Measurements from ENCODE around the gene EEF1AKMT1.
A peak's percentile ranks its signal among the peaks of the same experiment; 100 is the strongest.

EEF1AKMT1 gene

GRCh38 chr13:20718958-20719566, 54.7 kb downstream of the EEF1AKMT1 start:
- DNase-seq (ENCODE audit: low read depth in 3 of 3): no peak

DNA sequence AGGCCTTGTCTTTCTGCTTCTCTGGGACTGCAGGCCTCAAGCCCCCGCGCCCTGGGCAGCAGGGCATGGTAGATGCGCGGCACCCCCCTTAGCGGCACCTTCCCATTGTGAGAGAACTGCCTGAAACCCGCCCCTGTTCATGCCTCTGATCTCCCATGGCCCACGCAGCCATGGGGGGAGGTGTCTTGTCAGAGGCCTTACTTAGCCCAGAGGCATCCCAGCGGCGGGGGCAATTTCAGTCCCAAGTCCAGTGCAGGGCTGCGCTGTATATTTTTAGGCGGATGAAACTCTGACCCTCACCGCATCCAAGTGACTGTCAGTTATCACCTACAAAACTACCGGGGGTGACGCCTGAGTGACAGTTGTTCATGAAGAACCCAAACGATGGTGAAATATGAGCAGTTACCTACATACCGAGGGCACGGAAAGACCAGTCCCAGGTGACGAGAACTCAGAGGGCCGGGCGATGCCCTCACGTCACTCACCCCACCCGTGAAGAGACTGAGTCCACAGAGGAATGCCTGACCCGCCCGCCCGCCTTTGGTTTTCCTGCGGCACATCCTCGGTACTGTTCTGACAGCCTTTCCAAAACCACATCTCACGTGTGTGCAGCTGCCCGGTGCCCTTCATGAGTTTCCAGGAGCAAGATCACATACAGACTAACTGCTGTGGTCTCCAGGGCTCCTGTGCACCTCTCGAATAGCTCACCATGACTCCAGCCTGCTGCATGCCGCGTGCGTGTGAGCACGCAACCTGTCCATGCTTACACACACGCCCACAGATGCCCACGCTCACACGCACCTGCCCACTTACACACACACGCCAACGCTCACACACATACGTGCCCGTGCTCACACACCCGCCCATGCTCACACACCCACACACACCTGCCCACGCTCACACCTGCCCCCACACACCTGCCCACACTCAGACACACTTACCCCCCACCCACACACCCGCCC, 55.9 kb downstream of the EEF1AKMT1 start:
- no peak for DNase-seq (ENCODE audit: low read depth in 3 of 3)

DNA sequence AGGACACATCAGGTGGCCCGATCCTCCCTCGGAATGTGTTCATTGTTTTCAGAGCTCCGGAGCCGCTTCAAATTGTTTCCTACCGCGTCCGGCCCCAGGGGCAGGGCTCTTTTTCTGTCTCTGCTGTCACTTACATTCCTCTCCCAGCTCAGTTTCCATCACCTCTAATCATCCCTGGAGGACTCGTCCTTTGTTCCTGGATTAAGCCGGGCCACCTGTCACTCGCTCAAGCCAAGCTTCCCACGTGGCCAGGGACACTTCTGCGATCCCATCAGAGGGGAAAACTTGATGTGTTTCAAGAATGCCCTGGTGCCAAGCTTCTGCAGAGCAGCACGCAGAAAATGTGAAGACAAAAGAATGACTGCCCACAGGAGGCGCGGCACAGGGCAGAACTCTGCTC, 56.8 kb downstream of the EEF1AKMT1 start:
- DNase-seq (ENCODE audit: low read depth in 3 of 3): no peak

DNA sequence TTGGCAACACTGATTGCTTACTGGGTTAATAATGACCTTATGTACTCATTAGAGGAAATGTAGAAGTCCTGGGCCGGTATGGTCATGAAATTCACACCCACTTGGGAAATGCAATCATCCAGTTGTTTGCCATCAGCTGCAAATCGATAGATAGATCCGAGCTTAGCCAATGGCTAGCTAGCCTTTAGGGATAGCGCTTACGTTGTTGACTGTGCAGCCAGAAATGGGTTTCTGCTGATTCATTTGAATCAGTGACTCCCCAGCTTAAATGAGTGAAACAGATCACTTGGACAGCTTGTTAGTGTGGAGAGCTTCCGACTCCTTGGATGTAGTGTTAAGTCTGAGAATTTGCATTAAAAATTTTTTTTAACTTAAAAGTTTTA, 58.4 kb downstream of the EEF1AKMT1 start:
- DNase-seq (ENCODE audit: low read depth in 3 of 3): no peak

DNA sequence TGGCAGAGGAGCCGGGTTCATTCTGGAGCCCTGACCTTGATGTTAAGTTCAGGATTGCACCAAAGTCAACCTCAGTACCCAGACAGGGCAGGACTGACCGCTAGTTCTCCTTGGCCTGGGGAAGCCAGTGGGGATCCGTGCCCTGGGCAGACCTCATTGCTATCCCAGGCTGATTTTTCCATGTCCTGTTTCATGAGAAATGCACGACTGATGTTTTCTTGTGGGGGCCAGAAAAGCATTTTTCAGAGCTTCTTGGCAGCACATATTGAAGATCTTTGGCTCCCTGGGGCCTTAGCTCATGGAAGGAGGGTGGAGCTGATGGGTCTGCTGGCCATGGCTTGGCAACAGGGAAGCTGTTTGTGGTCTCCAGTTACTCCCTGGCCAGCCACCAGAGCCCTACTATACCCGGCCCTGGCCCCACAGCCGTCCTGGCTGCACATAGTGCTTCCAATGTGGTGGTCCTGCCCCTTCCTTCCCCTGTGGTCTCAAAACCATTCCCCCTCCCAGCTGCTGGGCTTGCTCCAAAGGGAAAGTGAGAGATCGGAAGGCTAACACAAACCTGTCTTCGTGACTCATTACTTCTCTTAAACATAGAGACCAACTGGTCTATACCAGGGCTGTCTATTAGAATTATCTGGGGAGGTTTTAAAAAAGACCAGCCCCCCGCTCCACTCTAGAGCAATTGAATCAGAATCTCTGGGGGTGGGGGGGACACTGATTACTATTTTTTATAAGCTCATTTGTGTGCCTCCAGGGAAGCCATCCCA, 59.0 kb downstream of the EEF1AKMT1 start:
- no peak for DNase-seq (ENCODE audit: low read depth in 3 of 3)

DNA sequence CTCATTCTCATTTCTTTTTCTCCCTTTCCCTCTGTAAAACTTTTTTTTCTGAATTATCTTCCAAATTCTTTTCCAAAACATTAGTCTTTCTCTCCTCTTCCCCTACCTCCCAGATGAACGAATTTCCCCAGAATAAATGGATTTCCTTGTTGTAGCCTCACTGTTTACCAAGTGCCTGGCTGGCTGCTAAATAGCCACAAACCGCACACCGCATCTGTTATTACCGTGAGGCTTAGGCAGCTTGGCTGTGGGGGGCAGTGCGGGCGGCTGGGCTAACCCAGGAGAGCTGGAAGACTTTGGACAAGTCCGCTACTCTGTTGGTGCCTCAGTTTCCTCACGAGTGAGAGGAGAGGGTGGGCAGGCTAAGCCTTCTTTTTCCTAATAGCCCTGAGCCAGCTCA, 59.6 kb downstream of the EEF1AKMT1 start:
- DNase-seq (ENCODE audit: low read depth in 3 of 3): no peak

DNA sequence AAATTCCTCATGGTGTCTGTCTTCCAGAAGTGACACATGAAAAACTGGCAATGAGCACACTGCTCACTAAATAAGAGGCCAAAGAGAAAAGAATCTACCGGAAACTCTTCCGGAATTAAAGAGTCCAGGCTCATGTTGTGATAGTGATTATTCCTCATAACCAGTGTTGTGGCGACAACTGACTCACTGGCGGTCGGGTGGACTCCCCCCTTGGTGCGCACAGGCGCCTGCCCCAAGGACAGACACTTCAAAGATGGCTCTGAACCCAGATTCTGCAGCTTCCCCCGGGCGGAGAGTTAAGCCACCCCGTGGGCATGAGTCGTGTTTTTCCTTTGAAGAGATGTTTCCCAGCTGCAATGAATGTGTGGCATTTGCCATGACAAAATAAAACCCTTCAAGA, 60.0 kb downstream of the EEF1AKMT1 start:
- no peak for DNase-seq (ENCODE audit: low read depth in 3 of 3)

GRCh38 chr13:20713014-20713376, 60.8 kb downstream of the EEF1AKMT1 start:
- no peak for DNase-seq (ENCODE audit: low read depth in 3 of 3)

DNA sequence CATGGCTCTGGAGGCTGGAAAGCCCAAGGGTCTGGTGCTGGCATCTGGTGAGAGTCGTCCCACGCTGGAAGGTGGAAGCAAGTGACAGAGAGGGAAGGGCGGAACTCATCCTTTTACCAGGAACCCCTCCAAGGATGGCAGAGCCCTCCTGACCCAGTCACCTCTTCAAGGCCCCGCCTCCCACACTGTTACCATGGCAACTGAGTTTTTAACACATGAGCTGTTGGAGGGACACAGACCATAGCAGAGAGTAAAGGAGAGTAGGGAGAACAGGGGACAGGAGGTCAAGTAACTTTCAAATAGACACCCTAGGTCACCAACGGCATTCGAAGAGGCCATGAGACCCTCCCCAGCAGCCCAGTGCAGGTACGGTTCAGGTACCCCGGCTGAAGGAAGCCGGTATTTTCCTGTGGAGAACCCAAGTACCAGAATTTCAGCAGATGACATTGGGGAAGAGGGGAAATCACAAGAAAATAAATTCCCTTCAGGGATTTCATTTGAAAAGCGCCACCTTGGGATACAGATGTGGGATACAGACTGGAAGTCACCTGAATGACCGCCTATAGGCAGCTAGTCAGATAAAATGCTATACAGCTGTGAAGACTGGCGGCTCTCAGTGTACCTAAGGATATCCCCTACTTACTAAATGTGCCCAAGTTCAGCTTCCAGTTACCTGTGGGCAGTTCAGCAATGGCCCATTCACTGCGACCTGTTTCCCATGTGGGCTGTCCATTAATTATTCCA, 62.3 kb downstream of the EEF1AKMT1 start:
- DNase-seq (ENCODE audit: low read depth in 3 of 3): no peak

GRCh38 chr13:20709782-20710181, 64.0 kb downstream of the EEF1AKMT1 start:
- DNase-seq (ENCODE audit: low read depth in 3 of 3): no peak

- DNase-seq (ENCODE audit: low read depth in 3 of 3): no peak
These were observed 64.4 kb downstream of the EEF1AKMT1 start for GRCh38 chr13:20709369-20709768.

GRCh38 chr13:20708216-20708615, 65.5 kb downstream of the EEF1AKMT1 start:
- DNase-seq (ENCODE audit: low read depth in 3 of 3): no peak

GRCh38 chr13:20706661-20707060, 67.1 kb downstream of the EEF1AKMT1 start:
- no peak for DNase-seq (ENCODE audit: low read depth in 3 of 3)

- DNase-seq (ENCODE audit: low read depth in 3 of 3): no peak
These were observed 69.2 kb downstream of the EEF1AKMT1 start for GRCh38 chr13:20704459-20705069.

DNA sequence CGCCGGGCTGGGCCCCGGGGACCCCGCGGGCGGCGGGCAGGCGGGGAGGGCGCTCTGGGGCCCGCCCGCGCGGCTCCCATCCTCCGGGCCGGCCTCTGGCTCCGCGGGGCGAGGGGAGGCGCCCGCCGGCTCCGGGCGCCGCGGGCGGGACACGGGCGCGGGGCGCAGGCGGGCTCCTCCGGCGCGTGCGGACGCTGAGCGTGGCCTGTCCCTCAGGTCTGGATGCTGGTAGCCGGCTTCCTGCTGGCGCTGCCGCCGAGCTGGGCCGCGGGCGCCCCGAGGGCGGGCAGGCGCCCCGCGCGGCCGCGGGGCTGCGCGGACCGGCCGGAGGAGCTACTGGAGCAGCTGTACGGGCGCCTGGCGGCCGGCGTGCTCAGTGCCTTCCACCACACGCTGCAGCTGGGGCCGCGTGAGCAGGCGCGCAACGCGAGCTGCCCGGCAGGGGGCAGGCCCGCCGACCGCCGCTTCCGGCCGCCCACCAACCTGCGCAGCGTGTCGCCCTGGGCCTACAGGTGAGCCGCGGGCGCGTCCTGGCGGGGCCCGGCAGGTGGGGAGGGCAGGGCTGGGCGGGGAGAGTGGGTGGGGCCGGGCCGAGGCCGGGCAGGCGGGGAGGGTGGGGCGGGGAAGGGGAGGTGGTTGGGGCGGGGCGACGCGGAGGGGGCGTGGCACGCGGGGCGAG, 69.8 kb downstream of the EEF1AKMT1 start:
- DNase-seq (ENCODE audit: low read depth in 3 of 3): peak; percentile 33 to 70 (median 58)

DNA sequence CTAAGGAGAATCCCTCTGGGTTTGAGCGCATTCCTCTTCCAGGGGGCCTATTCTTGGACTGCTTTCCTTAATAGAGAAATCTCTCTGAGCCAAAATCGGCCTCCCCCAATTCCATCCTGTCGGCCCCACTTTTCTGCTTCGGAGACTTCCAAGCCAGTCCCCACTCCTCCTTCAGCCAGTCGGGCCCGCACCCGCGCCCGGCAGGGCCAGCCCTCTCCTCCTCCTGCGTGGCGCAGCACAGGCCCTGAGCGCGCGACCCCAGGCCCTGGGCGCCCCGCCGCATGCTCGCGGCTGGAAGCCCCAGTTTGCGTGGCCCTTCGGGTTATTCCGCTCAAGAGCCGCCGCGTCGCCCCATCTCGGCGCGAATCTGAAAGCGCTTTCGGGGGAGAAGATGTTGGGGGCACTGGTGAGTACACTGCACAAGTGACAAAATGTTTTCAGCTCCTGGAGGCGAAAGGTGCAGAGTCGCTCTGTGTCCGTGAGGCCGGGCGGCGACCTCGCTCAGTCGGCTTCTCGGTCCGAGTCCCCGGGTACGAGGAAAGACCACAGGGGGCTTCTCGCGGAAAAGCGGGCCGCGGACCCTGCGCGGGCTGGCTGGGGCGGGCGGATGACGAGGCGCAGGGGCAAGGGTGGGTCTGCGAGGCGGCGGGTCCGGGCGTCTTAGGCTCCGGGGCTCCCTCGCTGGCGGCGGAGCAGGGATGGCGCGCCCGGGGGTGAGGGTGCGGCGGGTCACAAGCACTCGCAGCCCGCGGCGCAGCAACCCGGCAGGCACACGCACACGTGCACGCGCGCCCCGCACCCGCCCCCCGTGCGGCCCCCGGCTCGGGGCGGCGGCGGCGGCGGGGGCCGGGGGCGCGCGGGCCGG, 70.6 kb downstream of the EEF1AKMT1 start, which contains the start of gene IL17D:
IL17D (plus strand) TSS at position 785 of the 865 bp plus-strand sequence. CDS start 303 bp downstream, outside the sequence.
- no peak for DNase-seq (ENCODE audit: low read depth in 3 of 3)

- no peak for DNase-seq (ENCODE audit: low read depth in 3 of 3)
These were observed 71.2 kb downstream of the EEF1AKMT1 start for GRCh38 chr13:20702530-20702914.

DNA sequence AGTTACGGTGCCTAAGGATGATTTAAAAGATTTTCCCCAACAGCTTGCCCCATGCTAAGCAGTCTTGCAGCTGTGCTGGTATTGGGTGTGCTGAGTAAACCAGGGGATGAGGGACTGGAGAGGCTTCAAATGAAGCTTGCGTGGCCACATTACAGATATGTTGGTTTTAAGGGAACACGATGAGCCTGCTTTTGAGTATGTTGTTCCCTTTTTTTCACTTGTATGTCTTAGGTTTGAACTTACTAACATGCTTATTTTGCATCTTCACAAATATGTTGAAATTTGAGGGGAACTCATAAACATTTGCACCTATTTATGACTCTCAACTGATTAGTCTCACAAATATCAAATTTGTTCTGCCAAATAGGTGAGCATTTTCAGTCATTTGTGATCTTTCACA, 72.3 kb downstream of the EEF1AKMT1 start:
- DNase-seq (ENCODE audit: low read depth in 3 of 3): no peak

- no peak for DNase-seq (ENCODE audit: low read depth in 3 of 3)
These were observed 73.5 kb downstream of the EEF1AKMT1 start for GRCh38 chr13:20700288-20700687.

DNA sequence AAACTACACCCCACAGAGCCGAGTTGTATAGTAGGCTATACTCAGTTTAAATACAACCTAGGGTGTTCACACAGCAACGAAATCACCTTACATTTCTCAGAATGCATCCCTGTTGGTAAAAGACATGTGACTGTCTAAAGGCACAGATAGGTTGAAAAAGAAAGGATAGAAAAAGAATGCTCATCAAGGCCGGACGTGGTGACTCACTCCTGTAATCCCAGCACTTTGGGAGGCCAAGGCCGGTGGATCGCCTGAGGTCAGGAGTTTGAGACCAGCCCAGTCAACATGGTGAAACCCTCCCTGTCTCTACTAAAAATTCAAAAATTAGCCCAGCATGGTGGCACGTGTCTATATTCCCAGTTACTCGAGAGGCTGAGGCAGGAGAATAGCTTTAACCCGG, 74.0 kb downstream of the EEF1AKMT1 start:
- DNase-seq (ENCODE audit: low read depth in 3 of 3): no peak

Data from stimulated activated CD4-positive, alpha-beta T cell treated with anti-CD3 and anti-CD28 coated beads, TNF-alpha, amount 100 ng/mL, for 48 hours (primary cell).